Panc1 (cell line): ENCODE results near the gene HTRA3.

Experiments
- TF ChIP-seq, protein P1 (sequence below): fragments of 450-650 bp; IDR thresholded peaks from 2 replicates; pipeline ENCODE4 v1.5.1; 2017; ENCODE audit warnings: mild to moderate bottlenecking
- TF ChIP-seq, protein P2 (sequence below), 2 experiments: IDR thresholded peaks; 2 replicates each; pipeline ENCODE4 v1.6.1; 2011 to 2012; ENCODE audit warnings: low read depth in 2 of 2, control low read depth in 1 of 2, low read length in 1 of 2, mild to moderate bottlenecking in 1 of 2, moderate library complexity in 1 of 2; ENCODE audit not compliant: insufficient read depth in 1 of 2

DNA sequence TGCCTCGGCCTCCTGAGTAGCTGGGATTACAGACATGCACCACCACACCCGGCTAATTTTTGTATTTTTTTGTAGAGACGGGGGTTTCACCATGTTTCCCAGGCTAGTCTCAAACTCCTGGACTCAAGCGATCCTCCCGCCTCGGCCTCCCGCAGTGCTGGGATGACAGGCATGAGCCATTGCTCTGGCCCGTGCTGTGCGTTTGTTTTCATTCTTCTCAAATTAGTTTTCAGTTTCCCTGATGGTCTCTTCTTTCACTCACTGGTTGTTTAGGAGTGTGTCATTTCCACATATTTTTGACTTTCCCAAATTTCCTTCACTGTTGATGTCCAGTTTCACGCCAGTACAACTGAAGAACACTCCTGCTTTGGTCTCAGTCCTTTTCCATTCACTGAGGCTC is 38.7 kb upstream of the HTRA3 start:
- TF ChIP-seq, protein P1, sequence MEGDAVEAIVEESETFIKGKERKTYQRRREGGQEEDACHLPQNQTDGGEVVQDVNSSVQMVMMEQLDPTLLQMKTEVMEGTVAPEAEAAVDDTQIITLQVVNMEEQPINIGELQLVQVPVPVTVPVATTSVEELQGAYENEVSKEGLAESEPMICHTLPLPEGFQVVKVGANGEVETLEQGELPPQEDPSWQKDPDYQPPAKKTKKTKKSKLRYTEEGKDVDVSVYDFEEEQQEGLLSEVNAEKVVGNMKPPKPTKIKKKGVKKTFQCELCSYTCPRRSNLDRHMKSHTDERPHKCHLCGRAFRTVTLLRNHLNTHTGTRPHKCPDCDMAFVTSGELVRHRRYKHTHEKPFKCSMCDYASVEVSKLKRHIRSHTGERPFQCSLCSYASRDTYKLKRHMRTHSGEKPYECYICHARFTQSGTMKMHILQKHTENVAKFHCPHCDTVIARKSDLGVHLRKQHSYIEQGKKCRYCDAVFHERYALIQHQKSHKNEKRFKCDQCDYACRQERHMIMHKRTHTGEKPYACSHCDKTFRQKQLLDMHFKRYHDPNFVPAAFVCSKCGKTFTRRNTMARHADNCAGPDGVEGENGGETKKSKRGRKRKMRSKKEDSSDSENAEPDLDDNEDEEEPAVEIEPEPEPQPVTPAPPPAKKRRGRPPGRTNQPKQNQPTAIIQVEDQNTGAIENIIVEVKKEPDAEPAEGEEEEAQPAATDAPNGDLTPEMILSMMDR, result no peak
- TF ChIP-seq, protein P2, sequence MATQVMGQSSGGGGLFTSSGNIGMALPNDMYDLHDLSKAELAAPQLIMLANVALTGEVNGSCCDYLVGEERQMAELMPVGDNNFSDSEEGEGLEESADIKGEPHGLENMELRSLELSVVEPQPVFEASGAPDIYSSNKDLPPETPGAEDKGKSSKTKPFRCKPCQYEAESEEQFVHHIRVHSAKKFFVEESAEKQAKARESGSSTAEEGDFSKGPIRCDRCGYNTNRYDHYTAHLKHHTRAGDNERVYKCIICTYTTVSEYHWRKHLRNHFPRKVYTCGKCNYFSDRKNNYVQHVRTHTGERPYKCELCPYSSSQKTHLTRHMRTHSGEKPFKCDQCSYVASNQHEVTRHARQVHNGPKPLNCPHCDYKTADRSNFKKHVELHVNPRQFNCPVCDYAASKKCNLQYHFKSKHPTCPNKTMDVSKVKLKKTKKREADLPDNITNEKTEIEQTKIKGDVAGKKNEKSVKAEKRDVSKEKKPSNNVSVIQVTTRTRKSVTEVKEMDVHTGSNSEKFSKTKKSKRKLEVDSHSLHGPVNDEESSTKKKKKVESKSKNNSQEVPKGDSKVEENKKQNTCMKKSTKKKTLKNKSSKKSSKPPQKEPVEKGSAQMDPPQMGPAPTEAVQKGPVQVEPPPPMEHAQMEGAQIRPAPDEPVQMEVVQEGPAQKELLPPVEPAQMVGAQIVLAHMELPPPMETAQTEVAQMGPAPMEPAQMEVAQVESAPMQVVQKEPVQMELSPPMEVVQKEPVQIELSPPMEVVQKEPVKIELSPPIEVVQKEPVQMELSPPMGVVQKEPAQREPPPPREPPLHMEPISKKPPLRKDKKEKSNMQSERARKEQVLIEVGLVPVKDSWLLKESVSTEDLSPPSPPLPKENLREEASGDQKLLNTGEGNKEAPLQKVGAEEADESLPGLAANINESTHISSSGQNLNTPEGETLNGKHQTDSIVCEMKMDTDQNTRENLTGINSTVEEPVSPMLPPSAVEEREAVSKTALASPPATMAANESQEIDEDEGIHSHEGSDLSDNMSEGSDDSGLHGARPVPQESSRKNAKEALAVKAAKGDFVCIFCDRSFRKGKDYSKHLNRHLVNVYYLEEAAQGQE (IDR thresholded peaks at IDR 0.05; ENCODE audit: insufficient read depth in 1 of 2, low read depth in 2 of 2, low read length in 1 of 2), result no peak
